GM12873 (cell line): ENCODE results near the gene RTN4.

Experiments used
- CTCF ChIP-seq: IDR thresholded peaks from 2 replicates; pipeline ENCODE4 v1.5.1; 2012; ENCODE audit warnings: low read depth, mild to moderate bottlenecking, moderate library complexity, low read length, control low read depth; ENCODE audit not compliant: insufficient read depth; ENCODE audit errors: missing control alignments

Gene RTN4

GRCh38 chr2:55062754-55063153, 12.5 kb upstream of the RTN4 start:
- no peak for TF ChIP-seq CTCF

- TF ChIP-seq CTCF: no peak
Observed at GRCh38 chr2:55061523-55062344, 11.5 kb upstream of the RTN4 start.

- TF ChIP-seq CTCF: no peak
Observed at GRCh38 chr2:55059793-55060192, 9.5 kb upstream of the RTN4 start.

GRCh38 chr2:55057474-55057873, 7.2 kb upstream of the RTN4 start:
- no peak for TF ChIP-seq CTCF

GRCh38 chr2:55056024-55056521, 5.8 kb upstream of the RTN4 start:
- no peak for TF ChIP-seq CTCF

- TF ChIP-seq CTCF: no peak
Observed at GRCh38 chr2:55054106-55054875, 4.0 kb upstream of the RTN4 start.
